HG03558 (cell line): ENCODE data around the gene SYCE1L.
"Not testable (repeated sequence)": the region's sequence is repeated elsewhere in the genome, so short reads cannot be mapped to it uniquely, and the experiment has no call there.

Experiments
- ATAC-seq: cut with Tn5 transposase; IDR thresholded peaks from one replicate; pipeline ENCODE4 v1.9.1; 2021; ENCODE audit warnings: moderate number of reproducible peaks; ENCODE audit not compliant: unreplicated experiment; ENCODE audit errors: extremely low read depth

SYCE1L gene

GRCh38 chr16:77242471-77242870 is 43.3 kb downstream of the SYCE1L start:
- ATAC-seq = not testable (repeated sequence)

DNA sequence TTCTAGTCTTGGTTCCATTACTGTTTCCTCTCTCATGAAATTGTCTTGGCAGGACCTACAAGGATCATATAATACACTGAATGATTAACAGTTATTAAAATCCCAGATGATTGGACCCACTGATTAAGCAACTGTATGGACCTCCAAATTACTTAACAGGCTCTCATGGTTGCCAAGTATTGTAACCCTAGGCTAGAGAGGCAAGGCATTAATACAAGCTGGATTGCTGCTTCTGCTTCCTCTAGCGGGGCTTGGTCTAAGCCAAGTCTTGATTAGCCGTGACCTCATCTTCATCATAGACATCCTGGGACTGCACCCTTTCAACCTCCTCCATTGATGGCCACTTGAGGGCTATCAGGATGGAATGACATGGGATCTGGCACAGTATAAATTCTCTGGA is 46.9 kb downstream of the SYCE1L start:
- no peak for ATAC-seq

- ATAC-seq = no peak
These were observed 51.2 kb downstream of the SYCE1L start for GRCh38 chr16:77250400-77250799.
